NCI-H69 (cell line): Measurements from ENCODE around the gene PRSS50.
A peak's percentile ranks its signal among the peaks of the same experiment; 100 is the strongest.
"Not testable (repeated sequence)": the region's sequence is repeated elsewhere in the genome, so short reads cannot be mapped to it uniquely, and the experiment has no call there.

Experiments
- DNase-seq: peaks from one replicate; lab custom pipeline; 2025; lab: John Stamatoyannopoulos, UW

PRSS50 gene

GRCh38 chr3:46717447-46718231, at the start of gene PRSS50:
PRSS50 (minus strand) TSS chr3:46717869; CDS start chr3:46717824, 45 bp downstream.
- DNase-seq = peak; percentile 54

- DNase-seq = no peak
These were observed 46.5 kb upstream of the PRSS50 start for GRCh38 chr3:46764206-46764605.

GRCh38 chr3:46763178-46763577, 45.5 kb upstream of the PRSS50 start:
- no peak for DNase-seq

- DNase-seq = no peak
These were observed 41.8 kb upstream of the PRSS50 start for GRCh38 chr3:46759239-46760167.

GRCh38 chr3:46756642-46757041, 39.0 kb upstream of the PRSS50 start:
- DNase-seq = no peak

GRCh38 chr3:46755646-46756045, 38.0 kb upstream of the PRSS50 start:
- no peak for DNase-seq

GRCh38 chr3:46753127-46753526, 35.5 kb upstream of the PRSS50 start:
- not testable (repeated sequence) for DNase-seq

GRCh38 chr3:46750555-46751038, 32.9 kb upstream of the PRSS50 start:
- no peak for DNase-seq

- no peak for DNase-seq
These were observed 31.5 kb upstream of the PRSS50 start for GRCh38 chr3:46749129-46749528.

- DNase-seq = no peak
These were observed 30.5 kb upstream of the PRSS50 start for GRCh38 chr3:46748170-46748569.

GRCh38 chr3:46746711-46747110, 29.0 kb upstream of the PRSS50 start:
- DNase-seq = no peak

GRCh38 chr3:46742992-46743585, 25.4 kb upstream of the PRSS50 start:
- no peak for DNase-seq

GRCh38 chr3:46739565-46739964, 21.9 kb upstream of the PRSS50 start:
- not testable (repeated sequence) for DNase-seq

GRCh38 chr3:46737329-46737731, 19.7 kb upstream of the PRSS50 start:
- peak; percentile 20 for DNase-seq

- no peak for DNase-seq
These were observed 18.6 kb upstream of the PRSS50 start for GRCh38 chr3:46736006-46736872.

- DNase-seq = peak; percentile 3
These were observed 17.1 kb upstream of the PRSS50 start for GRCh38 chr3:46734773-46735172.

- no peak for DNase-seq
These were observed 15.5 kb upstream of the PRSS50 start for GRCh38 chr3:46733026-46733800.

GRCh38 chr3:46731795-46732194, 14.1 kb upstream of the PRSS50 start:
- DNase-seq = no peak

GRCh38 chr3:46730819-46731218, 13.2 kb upstream of the PRSS50 start:
- no peak for DNase-seq

- no peak for DNase-seq
These were observed 11.4 kb upstream of the PRSS50 start for GRCh38 chr3:46729038-46729437.
